PC-3 (cell line): ENCODE data around the gene RAB11A.

Experiments
- CTCF ChIP-seq: fragments of 300-600 bp; sonication (generic); conservative IDR thresholded peaks from 2 replicates; pipeline ENCODE4 v1.5.1; 2017; ENCODE audit warnings: antibody characterized with exemption, low read depth, mild to moderate bottlenecking, low read length
- EZH2 ChIP-seq: fragments of 300-600 bp; sonication (generic); IDR thresholded peaks from one replicate; pipeline ENCODE4 v1.6.1; 2017; ENCODE audit warnings: antibody characterized with exemption, mild to moderate bottlenecking, low read length; ENCODE audit not compliant: unreplicated experiment
- EZH2phosphoT487 ChIP-seq: fragments of 300-600 bp; sonication (generic); IDR thresholded peaks from 2 replicates; pipeline ENCODE4 v1.6.1; 2018; ENCODE audit warnings: mild to moderate bottlenecking, antibody characterized with exemption, low read length, borderline replicate concordance

GRCh38 chr15:65903296-65904073 lies 34.2 kb downstream of the RAB11A start:
- TF ChIP-seq EZH2phosphoT487, result no peak
- TF ChIP-seq CTCF, result no peak
- no peak for TF ChIP-seq EZH2
